Measurements from ENCODE around the gene PHF23.

The PHF23 gene

GRCh38 chr17:7204828-7205461, 34.3 kb downstream of the PHF23 start:
- no peak for TF ChIP-seq CTCF (IDR thresholded peaks at IDR 0.05; ENCODE audit: low read depth, low read length)
- peak overlapping the region; percentile 57 for H3K4me3 ChIP-seq (ENCODE audit: low read depth, low read length)

- H3K4me3 ChIP-seq (ENCODE audit: low read depth, low read length): peak overlapping the region; percentile 57
- no peak for TF ChIP-seq CTCF (IDR thresholded peaks at IDR 0.05; ENCODE audit: low read depth, low read length)
Observed at GRCh38 chr17:7204336-7204735, 34.9 kb downstream of the PHF23 start.

- H3K4me3 ChIP-seq (ENCODE audit: low read depth, low read length): no peak overlapping the region
- no peak for TF ChIP-seq CTCF (IDR thresholded peaks at IDR 0.05; ENCODE audit: low read depth, low read length)
Observed at GRCh38 chr17:7203391-7203790, 35.9 kb downstream of the PHF23 start.

- TF ChIP-seq CTCF (IDR thresholded peaks at IDR 0.05; ENCODE audit: low read depth, low read length): no peak
- H3K4me3 ChIP-seq (ENCODE audit: low read depth, low read length): no peak overlapping the region
Observed at GRCh38 chr17:7196651-7197401, 42.4 kb downstream of the PHF23 start.

GRCh38 chr17:7195971-7196370, 43.3 kb downstream of the PHF23 start:
- no peak for TF ChIP-seq CTCF (IDR thresholded peaks at IDR 0.05; ENCODE audit: low read depth, low read length)
- H3K4me3 ChIP-seq (ENCODE audit: low read depth, low read length): no peak overlapping the region

- TF ChIP-seq CTCF (IDR thresholded peaks at IDR 0.05; ENCODE audit: low read depth, low read length): no peak
- H3K4me3 ChIP-seq (ENCODE audit: low read depth, low read length): no peak overlapping the region
Observed at GRCh38 chr17:7192271-7192937, 46.9 kb downstream of the PHF23 start.
